Endothelial cell of umbilical vein (primary cell): ENCODE results near the gene PPFIA2. TPM values are rescaled to one million over a fixed set of nuclear protein-coding genes. Genes with fewer than 3 reads are reported as not detected.

ENCODE experiments used
- BruUV-seq: library from RNA; stranded (reverse); fragments of 400-500 nt; replicated peaks from 2 replicates; lab custom pipeline; 2021; lab: Mats Ljungman, UMichigan
- CTCF ChIA-PET: fragments of 300-600, 350-600 bp; sonication (Branson Sonifier 250); formaldehyde crosslinking; loops from one replicate; lab custom pipeline; 2021; ENCODE audit warnings: antibody characterized with exemption, inconsistent platforms; lab: Charles Lee
- POLR2A ChIA-PET: fragments of 300-600, 350-600 bp; sonication (Branson Sonifier 250); formaldehyde crosslinking; loops from one replicate; lab custom pipeline; 2021; ENCODE audit warnings: antibody characterized with exemption, inconsistent platforms; lab: Charles Lee
- DNase-seq: peaks from one replicate; pipeline ENCODE4 v3.0.0-alpha.2; 2011; ENCODE audit warnings: low read depth, low spot score
- FAIRE-seq: peaks from 2 replicates; lab custom pipeline; 2011; peaks lifted over from hg19 to GRCh38; lab: Jason Lieb, UNC
- H2AFZ ChIP-seq: 2 replicates; pipeline ENCODE4 v1.6.0; 2012; ENCODE audit warnings: low read depth, low read length, control low read depth, inconsistent platforms
- H3K27ac ChIP-seq: 2 replicates; pipeline ENCODE4 v1.5.1; 2011; ENCODE audit warnings: low read depth, mild to moderate bottlenecking, control low read depth, low read length, moderate library complexity; ENCODE audit not compliant: insufficient read depth
- H3K27me3 ChIP-seq, 2 experiments: 2 replicates each; pipeline versions ENCODE4 v1.6.0 to v1.6.1; 2011; ENCODE audit warnings: low read length in 2 of 2, mixed read lengths in 1 of 2; ENCODE audit not compliant: control insufficient read depth in 2 of 2, insufficient read depth in 2 of 2
- H3K36me3 ChIP-seq, 2 experiments: 2 replicates in 1 of 2; 3 replicates in 1 of 2; pipeline ENCODE4 v1.5.1; 2011; ENCODE audit warnings: low read length in 2 of 2, mild to moderate bottlenecking in 1 of 2, moderate library complexity in 1 of 2; ENCODE audit not compliant: control insufficient read depth in 2 of 2, insufficient read depth in 2 of 2; ENCODE audit errors: extremely low read depth in 1 of 2
- H3K4me1 ChIP-seq: 3 replicates; pipeline ENCODE4 v1.5.1; 2011; ENCODE audit warnings: mild to moderate bottlenecking, low read length; ENCODE audit not compliant: control insufficient read depth, insufficient read depth; ENCODE audit errors: extremely low read depth
- H3K4me2 ChIP-seq: 2 replicates; pipeline ENCODE4 v1.6.1; 2011; ENCODE audit warnings: low read length, control low read depth, mixed read lengths; ENCODE audit not compliant: insufficient read depth
- H3K4me3 ChIP-seq, 3 experiments: fragments of 200-600 bp in 1 of 3; sonication (generic), shearing (Covaris generic) in 1 of 3; replicated peaks in 1 of 3; 2 replicates each; pipeline ENCODE4 v1.5.1; 2011 to 2016; ENCODE audit warnings: control low read depth in 3 of 3, low read length in 3 of 3, mild to moderate bottlenecking in 2 of 3, inconsistent platforms in 1 of 3, low read depth in 1 of 3, moderate library complexity in 1 of 3; ENCODE audit not compliant: insufficient read depth in 1 of 3
- H3K79me2 ChIP-seq: 2 replicates; pipeline ENCODE4 v1.6.0; 2012; ENCODE audit warnings: low read length, inconsistent platforms; ENCODE audit not compliant: control insufficient read depth, insufficient read depth
- H3K9ac ChIP-seq: replicated peaks from 2 replicates; pipeline ENCODE3; 2011; ENCODE audit warnings: low read length, control low read depth; ENCODE audit not compliant: insufficient read depth; ENCODE audit errors: extremely low read depth
- H3K9me1 ChIP-seq: replicated peaks from 3 replicates; pipeline ENCODE4 v1.6.0; 2011; ENCODE audit warnings: mild to moderate bottlenecking, low read length; ENCODE audit not compliant: control insufficient read depth, insufficient read depth; ENCODE audit errors: extremely low read depth
- H3K9me3 ChIP-seq: replicated peaks from 2 replicates; pipeline ENCODE4 v1.5.1; 2012; ENCODE audit warnings: low read length, inconsistent platforms; ENCODE audit not compliant: control insufficient read depth, insufficient read depth
- H4K20me1 ChIP-seq: replicated peaks from 2 replicates; pipeline ENCODE3; 2011; ENCODE audit warnings: mild to moderate bottlenecking, low read length; ENCODE audit not compliant: control insufficient read depth, insufficient read depth; ENCODE audit errors: extremely low read depth
- CTCF ChIP-seq, 2 donors: IDR thresholded peaks; 1 replicate in 1 of 2; 2 replicates in 1 of 2; pipeline ENCODE4 v1.5.1; 2011; ENCODE audit warnings: low read length in 2 of 2, mild to moderate bottlenecking in 2 of 2, moderate library complexity in 2 of 2, control low read depth in 1 of 2, inconsistent platforms in 1 of 2, low read depth in 1 of 2; ENCODE audit not compliant: insufficient read depth in 1 of 2; ENCODE audit errors: extremely low read depth in 1 of 2
- EZH2 ChIP-seq: IDR thresholded peaks from 2 replicates; pipeline ENCODE4 v1.6.1; 2012; ENCODE audit warnings: borderline replicate concordance, low read depth, mild to moderate bottlenecking, moderate library complexity, low read length, inconsistent platforms; ENCODE audit not compliant: severe bottlenecking
- FOS ChIP-seq: IDR thresholded peaks from 2 replicates; pipeline ENCODE4 v1.6.1; 2011; ENCODE audit warnings: mild to moderate bottlenecking, low read length, moderate library complexity, borderline replicate concordance; ENCODE audit not compliant: insufficient read depth
- GATA2 ChIP-seq: IDR thresholded peaks from 2 replicates; pipeline ENCODE4 v1.7.0; 2011; ENCODE audit warnings: low read depth, mild to moderate bottlenecking, moderate library complexity, mixed read lengths, low read length; ENCODE audit not compliant: insufficient read length, insufficient read depth
- JUN ChIP-seq: IDR thresholded peaks from 2 replicates; pipeline ENCODE4 v1.6.1; 2011; ENCODE audit warnings: borderline replicate concordance, low read depth; ENCODE audit not compliant: insufficient read length, insufficient read depth
- MAX ChIP-seq: IDR thresholded peaks from 2 replicates; pipeline ENCODE4 v1.6.1; 2011; ENCODE audit not compliant: insufficient read depth, insufficient read length
- MYC ChIP-seq: IDR thresholded peaks from one replicate; pipeline ENCODE4 v1.6.1; 2011; ENCODE audit warnings: mild to moderate bottlenecking, low read depth, low read length
- POLR2A ChIP-seq: IDR thresholded peaks from 2 replicates; pipeline ENCODE4 v1.6.1; 2012; ENCODE audit warnings: low read depth, mild to moderate bottlenecking, control low read depth, low read length
- POLR2AphosphoS5 ChIP-seq: IDR thresholded peaks from 2 replicates; pipeline ENCODE4 v1.6.1; 2012; ENCODE audit warnings: low read depth, mild to moderate bottlenecking, control low read depth, low read length, moderate library complexity; ENCODE audit not compliant: insufficient read depth
- dilution Hi-C: fragments of 300-500 bp; cut with MboI; formaldehyde crosslinking; loops from one replicate; pipeline ENCODE4 v1.15.0; 2019; ENCODE audit warnings: low sequenced_read_pairs; ENCODE audit not compliant: extremely low pct_ligation_motif_present
- intact Hi-C: fragments of 100-400 bp; cut with micrococcal nuclease; formaldehyde crosslinking; loops from one replicate; pipeline ENCODE4 v1.10.0; 2022
- polyA plus RNA-seq, 4 experiments: library from polyadenylated mRNA; depleted of rRNA in 3 of 4; stranded (reverse) in 3 of 4; unstranded in 1 of 4; fragments of >200 nt; gene quantifications; 2 replicates each; pipeline versions ENCODE4 v1.2.1 to v1.2.3, GENCODE V29; 2011 to 2012; ENCODE audit warnings: missing spikeins in 1 of 4
- total RNA-seq: library from RNA; stranded (reverse); gene quantifications from 2 replicates; pipeline ENCODE4 v1.2.3, GENCODE V29; 2021

Gene PPFIA2
- total and polyA plus RNA-seq, 2 donors (not counting 3 experiments of a cell fraction or from before 2014, with no cell fraction given): not detected

GRCh38 chr12:81259360-81259759 is 499.8 kb downstream of the PPFIA2 start:
- no peak for FAIRE-seq
- no peak overlapping the region for H2AFZ ChIP-seq
- dilution Hi-C loops (no loop called here), intact Hi-C loops (loop anchor here (2.0 to 5.0 kb wide), 5 partner anchors 132 to 1851 kb away; partner anchors contain the start of gene LIN7A)
- H3K9ac ChIP-seq: no peak overlapping the region
- H3K9me1 ChIP-seq: no peaks in the 10 kb centered on the region
- ChIA-PET CTCF (interaction anchor here (2.0 to 5.2 kb wide), 4 partner anchors 15 to 1064 kb away, joined by 17 to 123 read pairs (median 44); no protein-coding TSS in a partner anchor), POLR2A (no interaction called here)
- H3K36me3 ChIP-seq: no peaks in the 10 kb centered on the region
- no peak overlapping the region for H3K4me3 ChIP-seq
- peaks cover 2% of the 10 kb centered on the region for H3K4me1 ChIP-seq
- H3K4me2 ChIP-seq: no peak overlapping the region
- no peak for DNase-seq
- no TSS peak for BruUV-seq
- H4K20me1 ChIP-seq: no peaks in the 10 kb centered on the region
- H3K79me2 ChIP-seq: no peaks in the 10 kb centered on the region
- H3K9me3 ChIP-seq: no peaks in the 10 kb centered on the region
- no peak overlapping the region for H3K27ac ChIP-seq
- peaks cover 0 to 4% of the 10 kb centered on the region in 2 experiments for H3K27me3 ChIP-seq
- TF ChIP-seq GATA2 (no peak), MAX (no peak), POLR2A (no peak), CTCF (IDR thresholded peaks at IDR 0.05; ENCODE audit: extremely low read depth in 1 of 2, insufficient read depth in 1 of 2, low read depth in 1 of 2, low read length in 2 of 2) (no peak), EZH2 (no peak), FOS (no peak), POLR2AphosphoS5 (no peak), JUN (no peak), MYC (no peak)
